ENCODE measurements around the gene CRISPLD2. TPM values are rescaled to one million over a fixed set of nuclear protein-coding genes. Genes with fewer than 3 reads are reported as not detected.
A peak's percentile ranks its signal among the peaks of the same experiment; 100 is the strongest.

Gene CRISPLD2
- total and polyA plus RNA-seq, 2 donors from 2014 or later: 4.8 to 108 TPM

DNA sequence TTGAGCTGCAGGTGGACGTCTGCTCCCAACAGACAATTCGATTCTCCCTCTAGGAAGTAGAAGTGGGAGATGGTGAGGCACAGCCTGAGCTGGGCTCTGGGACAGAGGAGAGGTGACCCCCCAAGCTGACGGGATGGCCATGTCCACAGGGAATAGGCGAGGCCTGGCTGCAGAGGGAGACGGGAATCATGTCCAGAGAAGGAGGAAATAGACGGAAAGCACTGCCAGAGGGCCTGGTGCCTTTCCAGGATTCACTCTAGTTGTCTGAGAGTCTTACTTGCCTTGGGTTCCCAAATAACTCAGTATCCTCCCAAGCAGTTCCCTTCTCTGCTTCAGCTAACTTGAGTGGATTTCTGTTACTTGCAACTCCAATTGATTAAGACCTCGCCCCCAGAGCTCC, 4.3 kb upstream of the CRISPLD2 start:
- H3K9me3 ChIP-seq (ENCODE audit: control insufficient read depth in 2 of 3, insufficient read depth in 1 of 3, low read length in 3 of 3): no peaks in the 10 kb centered on the region
- no peak for FAIRE-seq
- no peaks in the 10 kb centered on the region for H3K36me3 ChIP-seq (ENCODE audit: control insufficient read depth in 2 of 3, insufficient read depth in 3 of 3, low read length in 3 of 3)
- no peak overlapping the region for H3K9ac ChIP-seq (ENCODE audit: low read length in 3 of 3)
- no peak overlapping the region for H3K27ac ChIP-seq (ENCODE audit: low read depth in 2 of 2, low read length in 2 of 2)
- H3K27me3 ChIP-seq (ENCODE audit: control insufficient read depth, insufficient read depth, low read length): no peaks in the 10 kb centered on the region
- peak in 1 of 5 donors; percentile 40 for DNase-seq
- H3K4me1 ChIP-seq (ENCODE audit: control insufficient read depth in 2 of 3, insufficient read depth in 2 of 3, low read depth in 1 of 3, low read length in 3 of 3): peaks cover 0 to 5% (median 4%) of the 10 kb centered on the region in 3 donors
- TF ChIP-seq, protein P1, sequence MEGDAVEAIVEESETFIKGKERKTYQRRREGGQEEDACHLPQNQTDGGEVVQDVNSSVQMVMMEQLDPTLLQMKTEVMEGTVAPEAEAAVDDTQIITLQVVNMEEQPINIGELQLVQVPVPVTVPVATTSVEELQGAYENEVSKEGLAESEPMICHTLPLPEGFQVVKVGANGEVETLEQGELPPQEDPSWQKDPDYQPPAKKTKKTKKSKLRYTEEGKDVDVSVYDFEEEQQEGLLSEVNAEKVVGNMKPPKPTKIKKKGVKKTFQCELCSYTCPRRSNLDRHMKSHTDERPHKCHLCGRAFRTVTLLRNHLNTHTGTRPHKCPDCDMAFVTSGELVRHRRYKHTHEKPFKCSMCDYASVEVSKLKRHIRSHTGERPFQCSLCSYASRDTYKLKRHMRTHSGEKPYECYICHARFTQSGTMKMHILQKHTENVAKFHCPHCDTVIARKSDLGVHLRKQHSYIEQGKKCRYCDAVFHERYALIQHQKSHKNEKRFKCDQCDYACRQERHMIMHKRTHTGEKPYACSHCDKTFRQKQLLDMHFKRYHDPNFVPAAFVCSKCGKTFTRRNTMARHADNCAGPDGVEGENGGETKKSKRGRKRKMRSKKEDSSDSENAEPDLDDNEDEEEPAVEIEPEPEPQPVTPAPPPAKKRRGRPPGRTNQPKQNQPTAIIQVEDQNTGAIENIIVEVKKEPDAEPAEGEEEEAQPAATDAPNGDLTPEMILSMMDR (IDR thresholded peaks at IDR 0.05; ENCODE audit: borderline replicate concordance, extremely low read depth, insufficient read depth): no peak
- intact Hi-C loops (cut with DNase I): no loop called here
- H3K4me3 ChIP-seq (ENCODE audit: low read length in 3 of 3): no peak overlapping the region

DNA sequence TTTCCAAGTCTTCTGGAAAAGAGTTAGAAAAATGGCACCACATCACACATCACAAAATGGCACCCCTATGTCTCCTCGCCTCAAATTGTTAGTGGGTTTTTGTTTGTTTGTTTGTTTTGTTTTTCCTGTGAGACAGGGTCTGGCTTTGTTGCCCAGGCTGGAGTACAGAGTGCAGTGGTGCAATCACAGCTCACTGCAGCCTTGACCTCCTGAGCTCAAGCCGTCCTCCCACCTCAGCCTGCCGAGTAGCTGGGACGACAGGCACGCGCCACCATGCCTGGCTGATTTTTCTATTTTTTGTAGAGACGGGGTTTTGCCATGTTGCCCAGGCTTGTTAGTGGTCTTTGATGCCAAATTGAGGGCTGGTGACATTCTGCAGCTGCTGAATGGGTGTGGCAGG, 3.8 kb upstream of the CRISPLD2 start:
- Histone ChIP-seq H3K27ac (ENCODE audit: low read depth in 2 of 2, low read length in 2 of 2) (no peak overlapping the region), H3K27me3 (ENCODE audit: control insufficient read depth, insufficient read depth, low read length) (no peaks in the 10 kb centered on the region), H3K4me3 (ENCODE audit: low read length in 3 of 3) (no peak overlapping the region), H3K9me3 (ENCODE audit: control insufficient read depth in 2 of 3, insufficient read depth in 1 of 3, low read length in 3 of 3) (no peaks in the 10 kb centered on the region), H3K36me3 (ENCODE audit: control insufficient read depth in 2 of 3, insufficient read depth in 3 of 3, low read length in 3 of 3) (no peaks in the 10 kb centered on the region), H3K4me1 (ENCODE audit: control insufficient read depth in 2 of 3, insufficient read depth in 2 of 3, low read depth in 1 of 3, low read length in 3 of 3) (peaks cover 0 to 5% (median 4%) of the 10 kb centered on the region in 3 donors), H3K9ac (ENCODE audit: low read length in 3 of 3) (no peak overlapping the region)
- intact Hi-C loops (cut with DNase I): no loop called here
- DNase-seq (peak in 1 of 5 donors; percentile 42), FAIRE-seq (no peak)
- TF ChIP-seq, protein P1 (IDR thresholded peaks at IDR 0.05; ENCODE audit: borderline replicate concordance, extremely low read depth, insufficient read depth): no peak

DNA sequence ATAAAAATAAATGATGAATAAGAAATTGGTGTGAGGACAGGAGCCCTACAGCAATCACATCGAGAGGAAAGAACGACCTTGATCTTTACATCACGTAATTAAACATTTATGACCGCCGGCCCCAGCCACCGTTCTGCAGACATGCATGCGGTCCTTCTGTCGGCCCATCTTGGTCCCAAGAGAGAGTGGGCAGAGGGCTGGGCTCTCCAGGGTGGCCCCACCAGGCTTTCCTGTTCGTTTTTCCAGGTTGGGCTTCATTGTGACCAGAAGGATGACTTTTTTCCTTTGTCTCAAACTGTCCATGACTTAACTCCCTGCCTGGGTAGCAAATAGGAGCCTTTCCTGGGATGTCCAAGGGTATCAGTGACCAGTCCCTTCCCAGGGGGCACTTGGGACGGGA, 3.3 kb upstream of the CRISPLD2 start:
- DNase-seq: no peak
- Histone ChIP-seq H3K27ac (ENCODE audit: low read depth in 2 of 2, low read length in 2 of 2) (no peak overlapping the region), H3K36me3 (ENCODE audit: control insufficient read depth in 2 of 3, insufficient read depth in 3 of 3, low read length in 3 of 3) (no peaks in the 10 kb centered on the region), H3K9me3 (ENCODE audit: control insufficient read depth in 2 of 3, insufficient read depth in 1 of 3, low read length in 3 of 3) (no peaks in the 10 kb centered on the region), H3K9ac (ENCODE audit: low read length in 3 of 3) (no peak overlapping the region), H3K27me3 (ENCODE audit: control insufficient read depth, insufficient read depth, low read length) (no peaks in the 10 kb centered on the region), H3K4me1 (ENCODE audit: control insufficient read depth in 2 of 3, insufficient read depth in 2 of 3, low read depth in 1 of 3, low read length in 3 of 3) (peaks cover 0 to 5% (median 4%) of the 10 kb centered on the region in 3 donors), H3K4me3 (ENCODE audit: low read length in 3 of 3) (no peak overlapping the region)
- TF ChIP-seq, protein P1 (IDR thresholded peaks at IDR 0.05; ENCODE audit: borderline replicate concordance, extremely low read depth, insufficient read depth): no peak
- intact Hi-C loops (cut with DNase I): no loop called here
- FAIRE-seq: no peak

DNA sequence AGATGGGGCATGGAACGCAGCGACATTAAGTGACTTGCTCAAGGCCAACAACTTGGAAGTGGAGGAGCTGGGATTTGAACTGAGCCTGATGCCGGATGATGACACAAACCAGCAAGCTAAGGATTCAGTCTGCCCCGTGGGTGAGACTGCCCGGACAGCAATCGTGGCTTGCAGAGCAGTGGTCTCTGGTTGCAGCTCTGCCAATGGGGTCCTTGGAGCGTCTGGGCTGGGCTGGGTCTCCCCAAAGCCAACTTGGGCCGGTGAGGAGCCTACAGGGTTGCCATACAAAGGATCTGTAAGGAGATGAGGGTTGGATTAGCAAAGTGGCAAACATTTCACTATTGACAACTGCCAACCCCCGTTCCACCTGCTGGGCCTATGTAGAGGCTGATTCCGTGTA, 2.6 kb upstream of the CRISPLD2 start:
- no peak for FAIRE-seq
- H3K27me3 ChIP-seq (ENCODE audit: control insufficient read depth, insufficient read depth, low read length): no peaks in the 10 kb centered on the region
- intact Hi-C loops (cut with DNase I): no loop called here

More for the DNA sequence above, 2.6 kb upstream of the CRISPLD2 start:
- H3K9me3 ChIP-seq (ENCODE audit: control insufficient read depth in 2 of 3, insufficient read depth in 1 of 3, low read length in 3 of 3): no peaks in the 10 kb centered on the region
- TF ChIP-seq, protein P1 (IDR thresholded peaks at IDR 0.05; ENCODE audit: borderline replicate concordance, extremely low read depth, insufficient read depth): no peak
- DNase-seq: no peak
- no peaks in the 10 kb centered on the region for H3K36me3 ChIP-seq (ENCODE audit: control insufficient read depth in 2 of 3, insufficient read depth in 3 of 3, low read length in 3 of 3)
- H3K4me3 ChIP-seq (ENCODE audit: low read length in 3 of 3): no peak overlapping the region
- H3K4me1 ChIP-seq (ENCODE audit: control insufficient read depth in 2 of 3, insufficient read depth in 2 of 3, low read depth in 1 of 3, low read length in 3 of 3): peaks cover 0 to 5% (median 4%) of the 10 kb centered on the region in 3 donors
- no peak overlapping the region for H3K27ac ChIP-seq (ENCODE audit: low read depth in 2 of 2, low read length in 2 of 2)
- no peak overlapping the region for H3K9ac ChIP-seq (ENCODE audit: low read length in 3 of 3)

Data from kidney (tissue), 14 donors.